HUES64 (cell line): ENCODE data around the gene ZFPM1.

Source experiments
- H3K27ac ChIP-seq: 2 replicates; pipeline ENCODE4 v1.7.0; 2013; ENCODE audit warnings: low read depth, low read length, inconsistent platforms
- H3K27me3 ChIP-seq: 2 replicates; pipeline ENCODE4 v1.6.1; 2013; ENCODE audit warnings: mild to moderate bottlenecking, low read length; ENCODE audit not compliant: insufficient read depth
- H3K36me3 ChIP-seq: 2 replicates; pipeline ENCODE4 v1.6.1; 2013; ENCODE audit warnings: mild to moderate bottlenecking, low read length; ENCODE audit not compliant: insufficient read depth
- H3K4me1 ChIP-seq: 2 replicates; pipeline ENCODE4 v1.6.1; 2013; ENCODE audit warnings: mild to moderate bottlenecking, low read length, moderate library complexity; ENCODE audit not compliant: insufficient read depth
- H3K4me3 ChIP-seq: 2 replicates; pipeline ENCODE4 v1.5.1; 2013; ENCODE audit warnings: mild to moderate bottlenecking, low read length, moderate library complexity
- H3K9ac ChIP-seq: 2 replicates; pipeline ENCODE4 v1.6.1; 2013; ENCODE audit warnings: mild to moderate bottlenecking, low read depth, low read length
- H3K9me3 ChIP-seq: 2 replicates; pipeline ENCODE4 v1.6.1; 2013; ENCODE audit warnings: low read depth, low read length; ENCODE audit not compliant: insufficient read depth
- WGBS: fragments of 150-250, 120-280 bp; methylation state at CpG from one replicate; pipeline ENCODE4 v1.1.7; 2013; ENCODE audit warnings: missing lambda C conversion rate; 5-methylcytosine and 5-hydroxymethylcytosine counted together

Gene ZFPM1

DNA sequence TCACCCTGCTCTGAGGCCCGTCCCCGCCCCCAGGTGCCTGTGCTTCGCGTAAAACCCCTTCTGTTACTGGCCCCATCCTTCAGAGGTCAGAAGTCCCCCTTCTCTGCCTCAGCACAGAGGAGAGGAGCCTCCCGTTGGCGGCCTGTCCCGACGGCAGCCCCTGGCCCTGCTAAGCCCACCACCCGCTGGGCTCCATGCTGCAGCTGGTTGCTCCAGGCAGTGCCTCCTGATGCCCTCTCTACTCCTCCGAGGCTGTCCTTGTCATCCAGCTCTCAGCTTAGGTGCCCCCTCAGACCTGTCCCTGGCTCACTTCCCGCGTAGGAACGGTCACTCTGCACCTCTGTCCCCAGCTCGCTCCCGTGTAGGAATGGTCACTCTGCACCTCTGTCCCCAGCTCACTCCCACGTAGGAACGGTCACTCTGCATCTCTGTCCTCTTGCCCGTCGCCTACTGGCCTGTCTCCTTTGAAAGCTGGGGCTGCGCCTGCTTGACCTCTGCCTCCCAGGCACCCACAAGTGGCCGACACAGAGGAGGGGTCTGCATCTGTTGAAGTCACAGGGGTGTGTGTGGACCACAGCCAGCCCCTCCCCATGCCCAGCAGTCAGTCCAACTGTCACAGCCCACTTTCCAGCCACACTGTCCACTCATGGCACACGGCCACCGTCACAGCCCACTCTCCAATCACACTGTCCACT is 85.4 kb downstream of the ZFPM1 start:
- no peak overlapping the region for H3K9ac ChIP-seq
- no peak overlapping the region for H3K4me3 ChIP-seq
- H3K27ac ChIP-seq, result no peak overlapping the region
- H3K9me3 ChIP-seq, result peaks cover 2% of the 10 kb centered on the region
- no peaks in the 10 kb centered on the region for H3K4me1 ChIP-seq
- H3K36me3 ChIP-seq, result no peaks in the 10 kb centered on the region
- WGBS, result 69% methylated on average over 23 of the region's 23 CpGs
- H3K27me3 ChIP-seq, result no peaks in the 10 kb centered on the region; the same call in 1 of the 2 replicates

DNA sequence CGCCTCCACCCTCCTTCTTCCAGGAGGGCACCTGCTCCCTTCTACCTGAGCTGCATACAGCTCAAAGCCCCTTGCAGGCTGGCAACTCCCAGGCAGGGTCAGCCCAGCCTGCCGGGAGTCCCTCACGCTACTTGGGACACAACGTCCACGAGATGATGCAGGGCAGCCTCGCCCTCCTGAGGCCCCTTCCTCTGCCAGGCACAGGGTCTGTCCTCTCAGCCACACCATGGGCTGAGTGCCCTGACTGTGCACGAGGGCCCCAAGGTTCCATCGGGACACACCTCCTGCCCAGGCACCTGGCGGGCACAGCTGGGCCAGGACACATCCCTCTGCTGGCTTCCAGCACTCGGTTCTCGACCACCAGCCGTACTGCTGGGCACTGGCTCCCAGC is 86.2 kb downstream of the ZFPM1 start:
- no peaks in the 10 kb centered on the region; the same call in 1 of the 2 replicates for H3K27me3 ChIP-seq
- H3K36me3 ChIP-seq, result no peaks in the 10 kb centered on the region
- WGBS, result 89% methylated on average over 12 of the region's 12 CpGs
- H3K4me1 ChIP-seq, result no peaks in the 10 kb centered on the region
- H3K9me3 ChIP-seq, result peaks cover 6% of the 10 kb centered on the region
- H3K27ac ChIP-seq, result no peak overlapping the region
- no peak overlapping the region for H3K4me3 ChIP-seq
- H3K9ac ChIP-seq, result no peak overlapping the region

DNA sequence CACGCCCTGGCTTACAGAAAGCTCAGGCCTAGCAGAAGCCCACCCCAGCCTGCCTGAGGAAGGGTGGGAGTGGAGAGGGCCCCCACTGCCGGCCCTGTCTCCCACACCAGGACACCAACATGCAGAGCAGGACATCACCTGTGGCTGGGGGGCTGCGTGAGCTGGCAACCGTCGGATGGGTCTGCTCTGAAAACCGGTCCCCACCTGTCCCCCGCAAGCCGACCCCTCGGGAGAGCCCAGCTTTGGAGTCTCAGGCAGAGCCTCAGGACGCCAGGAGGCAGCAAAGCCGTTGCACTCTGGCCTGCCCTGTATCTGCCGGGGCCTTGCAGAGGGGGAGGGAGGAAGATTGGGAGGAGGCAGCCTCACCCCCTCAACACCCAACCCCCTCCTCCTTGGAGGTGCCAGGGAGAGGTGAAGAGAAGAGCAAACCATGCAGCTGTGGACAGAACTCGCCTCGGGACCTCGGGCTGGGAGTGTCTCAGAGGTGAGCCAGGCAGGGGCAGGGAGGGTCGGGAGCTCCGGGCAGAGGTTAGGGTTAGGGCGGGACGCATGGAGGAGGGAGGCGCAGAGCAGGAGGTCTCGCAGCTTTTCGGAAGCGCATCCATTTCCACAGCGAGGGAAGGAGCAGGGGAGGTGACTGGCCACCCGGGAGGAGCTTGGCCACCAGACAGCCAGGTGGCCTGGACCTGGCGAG is 86.7 kb downstream of the ZFPM1 start:
- WGBS, result 74% methylated on average over 25 of the region's 26 CpGs
- Histone ChIP-seq H3K4me3 (no peak overlapping the region), H3K27ac (no peak overlapping the region), H3K36me3 (no peaks in the 10 kb centered on the region), H3K9me3 (peaks cover 6% of the 10 kb centered on the region), H3K27me3 (peaks cover under 1% of the 10 kb centered on the region), H3K9ac (no peak overlapping the region), H3K4me1 (no peaks in the 10 kb centered on the region)

DNA sequence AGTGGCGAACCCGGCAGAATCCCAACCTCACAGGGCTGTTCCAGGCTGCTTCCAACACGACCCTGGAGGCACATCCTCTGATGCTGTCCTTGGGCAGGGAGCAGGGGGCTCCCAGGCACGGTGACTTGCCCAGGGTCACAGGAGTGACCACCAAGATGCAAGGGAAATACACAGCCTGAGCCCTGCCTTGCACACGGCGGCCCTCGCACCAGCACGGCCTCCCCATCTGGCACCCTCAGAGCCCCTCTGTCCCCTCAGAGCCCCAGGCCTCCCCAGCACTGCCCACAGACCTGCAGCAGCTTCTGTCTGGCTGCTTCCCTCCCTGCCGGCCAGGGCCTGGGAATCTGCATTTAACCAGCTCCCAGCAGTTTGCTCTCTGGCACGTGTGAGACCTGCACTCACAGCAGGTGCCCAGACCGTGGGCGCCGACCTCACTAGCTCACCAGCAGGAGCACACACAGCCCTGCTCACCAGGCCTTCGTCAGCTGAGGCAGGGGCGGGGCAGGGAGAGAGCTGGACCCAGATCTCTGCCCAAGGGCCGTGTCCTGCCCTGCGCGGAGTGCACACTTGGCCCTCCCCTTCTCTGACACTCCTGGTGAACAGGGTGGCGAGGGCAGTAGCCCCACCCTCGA is 87.4 kb downstream of the ZFPM1 start:
- Histone ChIP-seq H3K27ac (no peak overlapping the region), H3K36me3 (no peaks in the 10 kb centered on the region), H3K9ac (no peak overlapping the region), H3K4me1 (no peaks in the 10 kb centered on the region), H3K4me3 (no peak overlapping the region), H3K9me3 (peaks cover 6% of the 10 kb centered on the region), H3K27me3 (peaks cover 5% of the 10 kb centered on the region)
- 73% methylated on average over 20 of the region's 20 CpGs for WGBS

DNA sequence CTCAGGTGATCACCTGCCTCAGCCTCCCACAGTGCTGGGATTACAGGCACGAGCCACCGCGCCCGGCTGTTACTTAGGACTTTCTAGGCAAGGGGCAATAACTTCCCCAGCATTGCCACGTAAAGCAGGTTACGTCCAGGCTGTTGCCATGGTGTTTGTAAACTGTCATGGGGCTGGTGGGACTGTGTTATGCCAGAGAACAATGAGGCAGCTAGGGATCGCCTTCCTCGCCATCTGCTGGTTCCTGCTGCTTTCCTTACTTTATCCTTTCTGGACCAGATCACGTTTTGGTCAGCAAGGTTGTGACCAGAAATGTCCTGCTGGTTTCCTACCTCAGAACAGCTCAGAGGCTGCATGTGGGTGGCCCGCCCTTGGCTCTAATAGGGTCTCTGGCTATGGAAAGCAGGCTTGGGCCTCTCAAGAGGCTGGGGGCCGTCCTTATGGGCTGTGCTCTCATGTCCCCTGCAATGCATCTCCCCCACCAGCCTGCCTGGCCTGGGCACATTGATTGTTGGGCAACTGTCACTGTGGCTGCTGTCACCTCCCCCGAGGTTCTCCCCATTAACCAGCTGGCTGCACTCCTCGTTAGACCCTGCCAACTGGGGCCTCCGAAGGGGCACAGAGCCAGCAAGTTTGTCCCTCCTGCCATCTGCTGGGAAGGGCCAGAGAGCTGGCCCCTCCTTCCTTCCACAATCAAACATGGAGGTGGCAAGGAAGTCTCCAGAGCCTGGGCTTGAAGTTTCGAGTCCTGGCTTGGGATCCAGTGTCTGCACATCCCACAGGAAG is 88.9 kb downstream of the ZFPM1 start:
- Histone ChIP-seq H3K4me1 (no peaks in the 10 kb centered on the region), H3K9ac (no peak overlapping the region), H3K4me3 (no peak overlapping the region), H3K27me3 (peaks cover 18% of the 10 kb centered on the region), H3K36me3 (no peaks in the 10 kb centered on the region), H3K27ac (no peak overlapping the region), H3K9me3 (peaks cover 6% of the 10 kb centered on the region)
- WGBS, result 81% methylated on average over 15 of the region's 15 CpGs

DNA sequence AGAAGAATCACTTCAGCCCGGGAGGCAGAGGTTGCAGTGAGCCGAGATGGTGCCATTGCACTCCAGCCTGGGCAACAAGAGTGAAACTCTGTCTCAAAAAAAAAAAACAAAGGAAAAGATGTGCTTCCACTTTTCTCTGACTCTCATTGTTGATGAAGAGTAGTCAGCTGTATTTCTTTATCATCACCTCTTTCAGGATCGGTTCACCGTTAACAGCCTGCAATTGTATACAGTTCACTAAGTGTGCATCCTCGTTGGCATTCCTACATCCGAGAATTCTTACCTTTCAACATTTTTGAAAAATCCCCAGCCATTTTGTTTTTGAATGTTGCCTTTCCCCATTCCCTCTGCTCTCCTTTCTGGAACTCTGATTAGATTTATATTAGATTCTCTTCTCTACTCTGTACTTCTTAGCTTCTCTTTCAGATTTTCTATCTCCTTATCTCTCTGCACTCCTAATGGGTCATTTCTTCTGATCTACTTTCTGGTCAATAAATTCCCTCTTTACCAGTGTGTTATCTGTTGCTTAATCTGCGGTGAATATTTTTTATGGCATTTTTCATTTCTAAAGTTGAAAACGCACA is 90.2 kb downstream of the ZFPM1 start:
- Histone ChIP-seq H3K27me3 (peaks cover 25% of the 10 kb centered on the region), H3K4me1 (no peaks in the 10 kb centered on the region), H3K9me3 (peaks cover 6% of the 10 kb centered on the region), H3K36me3 (no peaks in the 10 kb centered on the region), H3K4me3 (no peak overlapping the region), H3K27ac (no peak overlapping the region), H3K9ac (no peak overlapping the region)
- 79% methylated on average over 8 of the region's 8 CpGs for WGBS

DNA sequence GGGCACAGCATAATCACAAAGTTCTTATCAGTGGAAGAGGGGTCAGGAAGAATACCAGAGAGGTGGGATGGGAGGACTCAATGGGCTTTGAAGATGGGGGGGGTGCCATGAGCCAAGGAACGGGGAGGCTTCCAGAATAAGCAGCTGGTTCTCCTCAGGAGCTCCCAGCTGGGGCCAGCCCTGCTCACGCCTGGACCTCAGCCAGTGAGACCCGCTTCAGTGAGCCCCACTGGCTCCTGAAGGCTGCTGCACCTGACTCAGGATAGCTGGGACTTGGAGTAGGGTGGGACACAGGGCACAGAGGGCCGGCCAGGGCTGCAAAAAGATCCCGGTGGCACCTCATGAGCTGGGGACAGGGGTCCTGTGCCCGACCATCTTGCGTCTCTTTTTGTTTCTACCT is 92.7 kb downstream of the ZFPM1 start:
- Histone ChIP-seq H3K4me1 (no peaks in the 10 kb centered on the region), H3K27me3 (peaks cover 36% of the 10 kb centered on the region), H3K27ac (no peak overlapping the region), H3K36me3 (no peaks in the 10 kb centered on the region), H3K4me3 (no peak overlapping the region), H3K9ac (no peak overlapping the region), H3K9me3 (peaks cover 6% of the 10 kb centered on the region)
- WGBS, result 69% methylated on average over 7 of the region's 7 CpGs

DNA sequence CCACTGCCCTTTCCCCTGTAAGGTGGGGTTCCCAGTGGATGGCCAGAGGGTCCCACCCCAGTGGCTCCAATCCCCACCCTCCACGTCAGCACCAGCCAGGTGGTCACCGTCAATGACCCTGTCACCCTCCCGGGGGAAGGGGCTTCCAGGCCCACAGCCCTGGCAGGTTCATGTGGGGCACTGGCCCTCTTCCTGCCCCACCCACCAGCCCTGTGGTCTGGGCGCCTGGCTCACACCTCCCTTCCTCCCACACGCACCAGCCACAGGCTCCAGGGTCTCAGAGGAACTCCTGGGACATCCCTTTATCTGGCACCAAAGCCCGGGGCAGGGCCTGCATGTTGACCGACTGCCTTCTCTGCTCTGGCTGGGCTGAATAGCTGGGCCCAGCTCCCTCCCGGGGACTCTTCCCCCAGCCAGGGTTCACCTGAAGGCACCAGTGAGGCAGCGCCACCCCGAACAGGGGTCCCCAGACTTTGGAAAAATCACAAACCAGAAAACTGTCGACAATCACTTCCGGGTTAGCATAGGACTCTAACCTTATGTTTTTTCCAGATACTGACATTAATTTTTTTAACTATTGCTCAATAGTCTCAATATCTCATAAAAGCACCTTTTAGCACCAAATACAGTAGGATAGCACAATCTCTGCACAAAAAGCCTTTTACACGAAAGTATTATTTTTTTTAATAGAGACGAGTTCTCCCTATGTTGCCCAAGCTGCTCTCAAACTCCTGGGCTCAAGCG is 95.2 kb downstream of the ZFPM1 start:
- H3K9me3 ChIP-seq, result peaks cover 6% of the 10 kb centered on the region
- no peaks in the 10 kb centered on the region for H3K4me1 ChIP-seq
- 82% methylated on average over 15 of the region's 15 CpGs for WGBS
- H3K4me3 ChIP-seq, result no peak overlapping the region
- H3K36me3 ChIP-seq, result no peaks in the 10 kb centered on the region
- H3K9ac ChIP-seq, result no peak overlapping the region
- no peak overlapping the region for H3K27ac ChIP-seq
- H3K27me3 ChIP-seq, result peaks cover 36% of the 10 kb centered on the region

DNA sequence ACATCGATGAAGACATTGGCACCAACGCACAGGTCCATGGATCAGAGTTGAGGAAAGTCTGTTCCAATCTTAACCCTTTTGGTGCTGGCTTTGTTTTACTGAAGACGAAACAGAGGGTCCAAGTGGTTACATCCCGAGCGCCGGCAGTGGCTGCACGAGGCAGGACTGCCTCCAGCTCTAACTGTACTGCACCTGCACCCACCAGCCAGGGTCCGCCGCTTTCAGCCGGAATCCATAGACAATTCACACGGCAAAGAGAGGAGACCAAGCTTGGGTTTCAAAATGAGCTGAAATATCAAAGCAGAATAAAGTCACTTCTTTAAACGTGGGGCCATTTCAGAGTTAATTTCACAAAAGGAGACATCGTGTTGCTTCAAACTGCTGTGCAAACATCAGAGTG is 95.9 kb downstream of the ZFPM1 start:
- H3K9me3 ChIP-seq, result no peaks in the 10 kb centered on the region
- WGBS, result 86% methylated on average over 13 of the region's 13 CpGs
- no peak overlapping the region for H3K9ac ChIP-seq
- H3K4me3 ChIP-seq, result no peak overlapping the region
- H3K27me3 ChIP-seq, result peaks cover 36% of the 10 kb centered on the region
- H3K4me1 ChIP-seq, result no peaks in the 10 kb centered on the region
- no peak overlapping the region for H3K27ac ChIP-seq
- no peaks in the 10 kb centered on the region for H3K36me3 ChIP-seq

DNA sequence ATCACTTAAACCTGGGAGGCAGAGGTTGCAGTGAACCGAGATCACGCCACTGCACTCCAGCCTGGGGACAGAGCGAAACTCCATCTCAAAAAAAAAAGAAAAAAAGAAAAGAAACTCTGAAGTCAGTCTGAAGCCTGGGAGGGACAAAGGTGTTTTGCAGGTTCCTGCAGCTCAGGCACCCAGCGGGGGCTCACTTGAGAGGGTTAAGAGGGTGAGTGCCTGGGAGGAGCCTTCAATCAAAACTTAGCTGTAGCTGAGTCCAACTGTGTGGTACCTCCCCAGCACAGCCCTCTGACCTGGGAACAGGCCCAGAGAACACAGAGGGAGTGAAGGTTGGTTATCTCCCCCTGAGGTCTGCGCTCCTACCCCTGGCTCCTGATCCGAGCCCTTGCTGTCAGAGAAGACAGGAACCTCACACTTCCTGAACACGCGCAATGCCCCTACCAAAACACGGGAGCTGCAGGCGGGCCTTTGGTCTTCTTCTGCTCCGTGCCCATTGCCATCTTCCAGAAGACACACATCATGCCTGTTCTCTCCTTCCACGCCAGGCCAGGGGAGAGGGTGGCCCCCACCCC is 96.7 kb downstream of the ZFPM1 start:
- Histone ChIP-seq H3K9ac (no peak overlapping the region), H3K27me3 (peaks cover 36% of the 10 kb centered on the region), H3K4me3 (no peak overlapping the region), H3K36me3 (no peaks in the 10 kb centered on the region), H3K4me1 (no peaks in the 10 kb centered on the region), H3K9me3 (no peaks in the 10 kb centered on the region), H3K27ac (no peak overlapping the region)
- WGBS, result 80% methylated on average over 12 of the region's 12 CpGs
